ENCODE data around the gene PGK1.
A peak's percentile ranks its signal among the peaks of the same experiment; 100 is the strongest.
"Not testable (repeated sequence)": the region's sequence is repeated elsewhere in the genome, so short reads cannot be mapped to it uniquely, and the experiment has no call there.

Gene PGK1

DNA sequence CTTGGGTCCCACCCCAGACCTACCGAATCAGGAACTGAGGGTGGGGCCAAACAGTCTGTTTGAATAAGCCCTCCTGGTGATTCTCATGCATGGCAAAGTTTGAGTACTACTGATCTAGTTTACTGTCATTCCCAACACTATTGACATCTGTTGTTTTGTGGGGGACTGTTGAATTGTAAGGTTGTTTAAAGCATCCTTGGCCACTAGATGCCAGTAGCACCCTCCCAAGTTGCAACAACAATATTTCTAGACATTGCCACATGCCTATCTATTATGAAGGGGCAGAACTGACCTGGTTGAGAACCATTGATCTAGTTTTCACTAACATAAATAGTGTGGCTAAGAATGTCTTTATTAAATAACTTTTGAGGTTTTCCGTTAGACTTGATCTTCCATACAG lies 20.3 kb downstream of the PGK1 start:
- DNase-seq (ENCODE audit: low read depth, low spot score) = no peak
- H3K9me3 ChIP-seq (ENCODE audit: low read depth, low read length) = no peaks in the 10 kb centered on the region
- TF ChIP-seq POLR2AphosphoS5 (IDR thresholded peaks at IDR 0.05; ENCODE audit: borderline replicate concordance, low read depth, low read length) (no peak), EZH2 (IDR thresholded peaks at IDR 0.05) (no peak), FOXP2 (optimal IDR thresholded peaks at IDR 0.05; ENCODE audit: control extremely low read depth, extremely low read length, insufficient read depth) (no peak)
- H3K9ac ChIP-seq (ENCODE audit: insufficient read length) = no peak overlapping the region
- H3K4me3 ChIP-seq = no peak overlapping the region
- no peak overlapping the region for H3K27ac ChIP-seq
- H3K36me3 ChIP-seq (ENCODE audit: insufficient read depth, low read length) = peaks cover 85% of the 10 kb centered on the region

DNA sequence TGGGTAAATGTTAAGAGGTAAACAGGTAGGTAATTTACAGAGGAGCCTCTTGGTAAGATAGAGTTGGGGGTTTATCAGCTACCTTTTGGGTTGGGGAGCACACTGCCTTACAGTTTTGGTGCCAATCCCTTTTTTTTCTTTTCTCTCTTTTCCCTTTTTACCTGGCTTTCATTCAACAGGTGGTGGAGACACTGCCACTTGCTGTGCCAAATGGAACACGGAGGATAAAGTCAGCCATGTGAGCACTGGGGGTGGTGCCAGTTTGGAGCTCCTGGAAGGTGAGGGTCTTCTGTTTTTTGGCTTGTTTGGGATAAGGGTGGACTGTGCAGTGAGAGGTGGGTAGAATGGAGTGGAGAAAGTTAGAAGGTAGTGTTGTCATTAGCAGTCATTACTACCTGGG lies 21.1 kb downstream of the PGK1 start:
- Histone ChIP-seq H3K4me3 (no peak overlapping the region), H3K36me3 (ENCODE audit: insufficient read depth, low read length) (peaks cover 85% of the 10 kb centered on the region), H3K27ac (no peak overlapping the region), H3K9ac (ENCODE audit: insufficient read length) (no peak overlapping the region), H3K9me3 (ENCODE audit: low read depth, low read length) (no peaks in the 10 kb centered on the region)
- DNase-seq (ENCODE audit: low read depth, low spot score) = no peak
- no peak for TF ChIP-seq FOXP2 (optimal IDR thresholded peaks at IDR 0.05; ENCODE audit: control extremely low read depth, extremely low read length, insufficient read depth)
- no peak for TF ChIP-seq EZH2 (IDR thresholded peaks at IDR 0.05)
- TF ChIP-seq POLR2AphosphoS5 (IDR thresholded peaks at IDR 0.05; ENCODE audit: borderline replicate concordance, low read depth, low read length) = no peak

DNA sequence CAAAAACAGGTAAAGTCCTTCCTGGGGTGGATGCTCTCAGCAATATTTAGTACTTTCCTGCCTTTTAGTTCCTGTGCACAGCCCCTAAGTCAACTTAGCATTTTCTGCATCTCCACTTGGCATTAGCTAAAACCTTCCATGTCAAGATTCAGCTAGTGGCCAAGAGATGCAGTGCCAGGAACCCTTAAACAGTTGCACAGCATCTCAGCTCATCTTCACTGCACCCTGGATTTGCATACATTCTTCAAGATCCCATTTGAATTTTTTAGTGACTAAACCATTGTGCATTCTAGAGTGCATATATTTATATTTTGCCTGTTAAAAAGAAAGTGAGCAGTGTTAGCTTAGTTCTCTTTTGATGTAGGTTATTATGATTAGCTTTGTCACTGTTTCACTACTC lies 21.7 kb downstream of the PGK1 start:
- peaks cover 88% of the 10 kb centered on the region for H3K36me3 ChIP-seq (ENCODE audit: insufficient read depth, low read length)
- H3K4me3 ChIP-seq; H3K9me3 ChIP-seq (ENCODE audit: low read depth, low read length); H3K9ac ChIP-seq (ENCODE audit: insufficient read length); DNase-seq (ENCODE audit: low read depth, low spot score); H3K27ac ChIP-seq: not testable (repeated sequence)

DNA sequence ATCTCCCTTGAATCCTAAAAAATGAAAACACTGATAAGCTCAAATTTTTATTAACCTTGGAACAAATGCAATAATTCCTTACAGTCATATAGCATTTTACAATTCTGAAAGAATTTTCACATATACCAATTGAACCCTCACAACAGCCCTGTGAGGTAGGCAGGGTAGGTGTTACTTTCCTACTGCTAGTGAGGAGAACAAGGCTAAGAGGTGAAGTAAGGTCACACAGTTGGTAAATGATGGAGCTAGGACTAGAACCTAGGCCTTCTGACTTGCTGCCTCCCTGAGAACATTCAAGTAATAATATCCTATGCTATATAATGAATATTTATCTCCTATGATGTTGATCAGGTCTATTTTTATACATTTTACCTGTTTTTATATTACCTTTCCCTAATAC lies 25.7 kb downstream of the PGK1 start:
- Histone ChIP-seq H3K9me3 (ENCODE audit: low read depth, low read length) (no peaks in the 10 kb centered on the region), H3K9ac (ENCODE audit: insufficient read length) (no peak overlapping the region), H3K4me3 (no peak overlapping the region), H3K27ac (0 out of 2 replicates have a peak overlapping the region, but pooled peaks have one; percentile 8), H3K36me3 (ENCODE audit: insufficient read depth, low read length) (peaks cover 69% of the 10 kb centered on the region)
- TF ChIP-seq FOXP2 (optimal IDR thresholded peaks at IDR 0.05; ENCODE audit: control extremely low read depth, extremely low read length, insufficient read depth) = no peak
- no peak for TF ChIP-seq EZH2 (IDR thresholded peaks at IDR 0.05)
- peak; percentile 35; the same call in 1 of the 2 replicates for TF ChIP-seq POLR2AphosphoS5 (IDR thresholded peaks at IDR 0.05; ENCODE audit: borderline replicate concordance, low read depth, low read length)
- DNase-seq (ENCODE audit: low read depth, low spot score) = no peak

DNA sequence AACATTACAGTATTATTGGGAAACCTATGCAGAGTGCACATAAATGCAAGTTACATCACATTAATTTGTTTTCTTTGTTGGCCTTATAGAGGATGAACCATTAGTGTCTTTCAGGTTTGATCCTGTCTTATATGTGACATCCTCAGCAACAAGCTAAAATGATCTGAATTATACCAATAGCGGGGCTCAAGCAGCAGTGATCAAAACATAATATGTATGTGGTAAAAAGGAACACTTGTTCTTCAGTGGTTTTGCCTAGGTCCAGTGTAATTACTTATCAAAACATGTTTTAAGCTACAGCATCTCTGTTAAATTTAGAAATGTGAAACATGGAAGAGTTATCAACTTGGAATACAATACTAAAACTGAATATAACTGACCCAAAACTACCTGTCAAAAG lies 26.3 kb downstream of the PGK1 start:
- Histone ChIP-seq H3K9me3 (ENCODE audit: low read depth, low read length) (no peaks in the 10 kb centered on the region), H3K36me3 (ENCODE audit: insufficient read depth, low read length) (peaks cover 62% of the 10 kb centered on the region)

DNA sequence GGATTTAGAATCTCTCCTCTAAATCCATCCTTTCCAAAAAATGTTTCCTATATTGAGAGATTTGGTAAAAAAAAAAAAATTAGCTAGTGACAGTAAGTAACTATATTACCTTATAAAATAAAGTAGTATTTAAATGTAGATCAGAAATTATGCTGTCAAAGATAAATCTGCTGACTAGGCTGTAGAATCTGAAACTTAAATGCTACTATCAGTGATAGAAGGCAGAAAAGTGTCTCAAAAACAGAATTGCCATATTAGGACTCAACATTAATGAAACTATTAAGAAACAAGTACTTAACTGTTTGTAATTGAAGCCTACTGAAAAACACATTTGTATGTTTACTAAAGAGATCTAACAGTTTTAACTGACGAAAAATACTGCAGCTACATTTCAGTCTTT lies 27.1 kb downstream of the PGK1 start:
- TF ChIP-seq FOXP2 (optimal IDR thresholded peaks at IDR 0.05; ENCODE audit: control extremely low read depth, extremely low read length, insufficient read depth) (no peak), POLR2AphosphoS5 (IDR thresholded peaks at IDR 0.05; ENCODE audit: borderline replicate concordance, low read depth, low read length) (no peak; the same call in 1 of the 2 replicates), EZH2 (IDR thresholded peaks at IDR 0.05) (no peak)
- H3K36me3 ChIP-seq (ENCODE audit: insufficient read depth, low read length) = peaks cover 55% of the 10 kb centered on the region
- no peak for DNase-seq (ENCODE audit: low read depth, low spot score)
- H3K4me3 ChIP-seq = no peak overlapping the region
- H3K27ac ChIP-seq = 0 out of 2 replicates have a peak overlapping the region, but pooled peaks have one; percentile 9
- no peak overlapping the region for H3K9ac ChIP-seq (ENCODE audit: insufficient read length)
- H3K9me3 ChIP-seq (ENCODE audit: low read depth, low read length) = no peaks in the 10 kb centered on the region

More for the DNA sequence above, 26.3 kb downstream of the PGK1 start:
- no peak for DNase-seq (ENCODE audit: low read depth, low spot score)
- no peak for TF ChIP-seq EZH2 (IDR thresholded peaks at IDR 0.05)
- TF ChIP-seq POLR2AphosphoS5 (IDR thresholded peaks at IDR 0.05; ENCODE audit: borderline replicate concordance, low read depth, low read length) = no peak
- TF ChIP-seq FOXP2 (optimal IDR thresholded peaks at IDR 0.05; ENCODE audit: control extremely low read depth, extremely low read length, insufficient read depth) = no peak
- Histone ChIP-seq H3K4me3 (no peak overlapping the region), H3K27ac (no peak overlapping the region), H3K9ac (ENCODE audit: insufficient read length) (no peak overlapping the region)

DNA sequence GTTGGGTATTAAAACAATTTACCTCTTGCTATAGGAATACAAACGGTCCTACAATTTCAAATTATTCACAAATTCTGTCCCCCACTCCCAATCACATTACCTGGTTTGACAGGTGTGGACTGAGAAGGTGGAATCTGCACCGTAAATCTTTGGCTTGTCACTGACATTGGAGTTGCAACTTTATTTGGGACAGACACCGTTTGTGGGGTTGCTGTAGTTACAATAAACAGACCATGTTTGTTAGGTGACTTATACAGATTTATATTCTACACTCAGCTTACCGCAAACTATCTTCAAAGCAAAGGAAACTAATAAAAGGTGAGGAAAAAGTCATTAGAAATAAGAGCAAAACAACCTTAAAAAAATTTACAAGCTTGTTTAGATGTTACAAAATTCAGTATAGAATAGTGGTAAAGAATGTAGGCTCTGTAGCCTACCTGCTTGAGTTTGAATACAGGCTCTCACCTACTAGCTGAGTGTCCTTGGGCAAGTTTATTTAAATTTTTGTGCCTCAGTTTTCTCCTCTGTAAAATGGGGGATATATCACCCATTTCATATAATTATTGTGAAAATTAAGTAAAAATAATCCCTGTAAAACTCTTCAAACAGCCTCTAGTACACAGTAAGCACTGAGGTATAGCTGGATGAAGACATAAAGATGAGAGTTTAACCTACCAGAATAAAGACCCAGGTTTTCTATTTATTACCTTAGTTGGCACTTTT lies 29.4 kb downstream of the PGK1 start:
- Histone ChIP-seq H3K9ac (ENCODE audit: insufficient read length) (no peak overlapping the region), H3K36me3 (ENCODE audit: insufficient read depth, low read length) (peaks cover 35% of the 10 kb centered on the region), H3K9me3 (ENCODE audit: low read depth, low read length) (no peaks in the 10 kb centered on the region), H3K4me3 (no peak overlapping the region), H3K27ac (no peak overlapping the region)
- TF ChIP-seq FOXP2 (optimal IDR thresholded peaks at IDR 0.05; ENCODE audit: control extremely low read depth, extremely low read length, insufficient read depth) = no peak
- no peak for TF ChIP-seq EZH2 (IDR thresholded peaks at IDR 0.05)
- 0 out of 2 replicates have a peak, but pooled peaks have one; percentile 7 for TF ChIP-seq POLR2AphosphoS5 (IDR thresholded peaks at IDR 0.05; ENCODE audit: borderline replicate concordance, low read depth, low read length)
- no peak for DNase-seq (ENCODE audit: low read depth, low spot score)

DNA sequence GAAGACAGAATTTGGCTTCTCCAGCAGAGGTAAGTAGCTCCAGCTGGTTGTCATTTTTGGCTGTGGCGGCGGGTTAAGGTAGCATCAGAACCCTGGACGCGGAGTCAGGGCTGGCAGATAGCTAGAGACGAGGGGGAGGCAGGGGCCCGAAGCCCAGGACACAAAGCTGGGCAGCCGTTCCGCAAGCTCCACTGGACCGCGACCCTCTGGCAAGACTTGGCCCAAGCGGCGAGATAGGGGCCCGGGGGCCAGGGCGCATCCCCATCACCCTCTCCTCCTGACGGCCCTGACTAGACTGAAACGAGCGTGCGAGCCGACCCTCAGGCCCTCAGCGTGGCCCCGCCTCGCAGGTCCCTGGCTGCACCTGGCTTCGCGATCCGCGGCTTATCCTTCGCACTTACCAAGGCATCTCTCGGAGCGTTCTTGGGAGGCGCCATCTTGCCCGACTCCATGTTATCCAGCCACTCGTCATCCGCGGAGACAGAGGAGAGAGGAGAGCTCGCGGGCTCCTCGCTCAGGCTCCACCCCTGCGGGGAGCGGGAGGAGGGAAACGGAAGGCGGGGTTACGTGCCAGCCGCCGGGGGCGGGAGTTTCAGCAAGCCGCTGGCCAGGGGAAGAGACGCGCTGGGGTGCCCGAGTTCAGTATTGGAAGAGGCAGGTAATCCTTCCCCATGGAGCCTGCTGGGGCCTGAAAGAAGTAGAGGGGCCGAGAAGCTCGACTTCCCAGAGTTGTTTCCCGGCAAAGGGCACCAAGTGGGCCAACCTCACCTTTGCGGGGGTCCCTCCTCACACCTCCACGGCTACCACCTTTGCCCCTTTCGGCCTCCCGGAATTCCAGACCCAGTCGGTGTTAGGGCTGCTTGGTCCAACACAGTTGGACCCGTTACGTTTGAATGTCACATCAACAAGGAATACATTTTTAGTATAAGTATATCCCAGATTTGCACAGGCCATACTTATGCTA lies 35.4 kb downstream of the PGK1 start, which contains the start of gene TAF9B:
Gene TAF9B, minus strand, starts transcription at position 491 of the 964 bp plus-strand sequence. Its CDS starts 39 bp downstream, at position 452.
- DNase-seq (ENCODE audit: low read depth, low spot score) = no peak
- Histone ChIP-seq H3K9ac (ENCODE audit: insufficient read length) (peak within 1 kb of the TSS; percentile 74), H3K4me3 (peak within 1 kb of the TSS; percentile 79), H3K36me3 (ENCODE audit: insufficient read depth, low read length) (no peaks in the 10 kb centered on the region), H3K27ac (no peak within 1 kb of the TSS), H3K9me3 (ENCODE audit: low read depth, low read length) (no peaks in the 10 kb centered on the region)
- peak; percentile 81; the same call in 1 of the 2 replicates for TF ChIP-seq POLR2AphosphoS5 (IDR thresholded peaks at IDR 0.05; ENCODE audit: borderline replicate concordance, low read depth, low read length)
- TF ChIP-seq EZH2 (IDR thresholded peaks at IDR 0.05) = no peak

Measured in SK-N-MC (cell line).